ENCODE results near the gene ANKRD33B.

GRCh38 chr5:10573487-10574145, 9.7 kb downstream of the ANKRD33B start:
- TF ChIP-seq EZH2 (IDR thresholded peaks at IDR 0.05), result no peak
- TF ChIP-seq CTCF (IDR thresholded peaks at IDR 0.05), result no peak
- TF ChIP-seq EZH2phosphoT487 (IDR thresholded peaks at IDR 0.05), result no peak

Data from neural progenitor cell (in vitro differentiated cells).